Spleen (tissue), 11 donors: ENCODE results near the gene PIGR. TPM values are rescaled to one million over a fixed set of nuclear protein-coding genes. Genes with fewer than 3 reads are reported as not detected.

Experiments
- DNase-seq: peaks from one replicate; pipeline ENCODE4 v3.0.0-alpha.2; 2020
- H3K27ac ChIP-seq, 8 donors: fragments of 200-600 bp; sonication (generic) in 7 of 8; 1 replicate in 4 of 8; 2 replicates in 4 of 8; pipeline versions ENCODE4 v1.5.0 to v1.8.0; 2016 to 2021; ENCODE audit warnings: inconsistent platforms in 4 of 8, mild to moderate bottlenecking in 4 of 8, moderate library complexity in 1 of 8
- H3K27me3 ChIP-seq, 7 donors: fragments of 200-600 bp; sonication (generic) in 6 of 7; replicated peaks in 1 of 7; 1 replicate in 4 of 7; 2 replicates in 3 of 7; pipeline versions ENCODE4 v1.5.0 to v1.8.0; 2016 to 2021; ENCODE audit warnings: inconsistent platforms in 3 of 7, mild to moderate bottlenecking in 1 of 7
- H3K36me3 ChIP-seq, 6 donors: fragments of 200-600 bp; sonication (generic) in 5 of 6; 1 replicate in 4 of 6; 2 replicates in 2 of 6; pipeline versions ENCODE4 v1.5.0 to v1.8.0; 2016 to 2021; ENCODE audit warnings: inconsistent platforms in 2 of 6
- H3K4me1 ChIP-seq, 6 donors: fragments of 200-600 bp; sonication (generic) in 5 of 6; 1 replicate in 3 of 6; 2 replicates in 3 of 6; pipeline versions ENCODE4 v1.5.0 to v1.8.0; 2016 to 2021; ENCODE audit warnings: inconsistent platforms in 3 of 6
- H3K4me3 ChIP-seq, 8 donors: fragments of 200-600 bp; sonication (generic) in 7 of 8; 1 replicate in 4 of 8; 2 replicates in 4 of 8; pipeline versions ENCODE4 v1.5.0 to v1.8.0; 2016 to 2021; ENCODE audit warnings: inconsistent platforms in 4 of 8, mild to moderate bottlenecking in 4 of 8, moderate library complexity in 2 of 8
- H3K9me3 ChIP-seq, 8 donors: fragments of 200-600 bp; sonication (generic) in 7 of 8; 1 replicate in 4 of 8; 2 replicates in 4 of 8; pipeline versions ENCODE4 v1.5.0 to v1.8.0; 2016 to 2021; ENCODE audit warnings: inconsistent platforms in 4 of 8
- CTCF ChIP-seq, 11 experiments: fragments of 200-600 bp in 7 of 11; fragments of 450-650 bp in 4 of 11; sonication (generic) in 4 of 11; IDR thresholded peaks in 8 of 11; conservative IDR thresholded peaks in 3 of 11; 1 replicate in 7 of 11; 2 replicates in 4 of 11; pipeline versions ENCODE4 v1.4.0 to v1.8.0; 2016 to 2021; ENCODE audit warnings: antibody characterized with exemption in 11 of 11, inconsistent platforms in 4 of 11, mild to moderate bottlenecking in 1 of 11
- POLR2A ChIP-seq, 3 donors: fragments of 450-650 bp; IDR thresholded peaks; one replicate each; pipeline ENCODE4 v1.5.1; 2017; ENCODE audit warnings: antibody characterized with exemption in 3 of 3, mild to moderate bottlenecking in 1 of 3
- POLR2AphosphoS5 ChIP-seq, 3 donors: sonication (generic); formaldehyde crosslinking; IDR thresholded peaks; one replicate each; pipeline ENCODE4 v1.5.1; 2017; ENCODE audit warnings: antibody characterized with exemption in 3 of 3
- WGBS, 5 donors: extraction: QIAGEN DNeasy Blood & Tissue Kit in 3 of 5; methylation state at CpG; one replicate each; pipeline versions ENCODE4 v1.1.5 to v1.1.7; 2013 to 2018; 5-methylcytosine and 5-hydroxymethylcytosine counted together
- intact Hi-C: fragments of 100-400 bp; cut with DNase I; formaldehyde crosslinking; loops from one replicate; pipeline ENCODE4 v1.15.0; 2023; ENCODE audit warnings: low total_unique reads
- polyA plus RNA-seq, 3 donors: library from polyadenylated mRNA; stranded (reverse); fragments of 200-250 nt; gene quantifications; one replicate each; pipeline ENCODE4 v1.2.1, GENCODE V29; 2013
- total RNA-seq, 7 donors: library from RNA; depleted of rRNA in 3 of 7; stranded (reverse); fragments of >200 nt in 3 of 7; fragmentation: NEBNext Ultra II Directional in 4 of 7; extraction: Animal tissue kit (Norgen Biotek cat#: 25700) in 4 of 7; gene quantifications; one replicate each; pipeline versions ENCODE4 v1.1.0 to v1.2.1, GENCODE V29; 2016 to 2021
- donor health status: healthy with polysubstance abuse.
- donor health status: DM: no; HTN: no; CAD: no; lungs with moderate emphysema.
- donor health status: DM: no; HTN: no; CAD: no.
- donor health status: Bipolar disorder and iron deficiency.
- donor health status: healthy.
- donor health status: DM: no; HTN: no; CAD: no.
- donor health status: DM: yes; HTN: yes; CAD: no.

Gene PIGR
- total and polyA plus RNA-seq, 10 donors: 0.13 to 1.7 (median 0.89) TPM

GRCh38 chr1:206944703-206945102 is 1.6 kb downstream of the PIGR start:
- H3K27ac ChIP-seq: no peak overlapping the region
- no peaks in the 10 kb centered on the region for H3K27me3 ChIP-seq

GRCh38 chr1:206941766-206942418 is 4.4 kb downstream of the PIGR start:
- DNase-seq: no peak
- intact Hi-C loops: no loop called here
- no peaks in the 10 kb centered on the region for H3K36me3 ChIP-seq
- TF ChIP-seq POLR2A (IDR thresholded peaks at IDR 0.05): no peak
- TF ChIP-seq CTCF (IDR thresholded peaks at IDR 0.05 in 8 of 11, conservative IDR thresholded peaks at IDR 0.05 in 3 of 11): no peak
- TF ChIP-seq POLR2AphosphoS5 (IDR thresholded peaks at IDR 0.05): no peak
- H3K27ac ChIP-seq: no peak overlapping the region
- H3K9me3 ChIP-seq: no peaks in the 10 kb centered on the region
- 68 to 75% (median 72%) methylated on average over 6 of the region's 6 CpGs for WGBS, 5 donors
- H3K27me3 ChIP-seq: no peaks in the 10 kb centered on the region
- peaks cover 0 to 5% (median 0%) of the 10 kb centered on the region in 6 donors for H3K4me1 ChIP-seq
- H3K4me3 ChIP-seq: no peak overlapping the region

More at GRCh38 chr1:206944703-206945102, 1.6 kb downstream of the PIGR start:
- intact Hi-C loops: no loop called here
- no peak for DNase-seq
- H3K4me3 ChIP-seq: no peak overlapping the region
- TF ChIP-seq POLR2A (IDR thresholded peaks at IDR 0.05) (no peak), POLR2AphosphoS5 (IDR thresholded peaks at IDR 0.05) (no peak), CTCF (IDR thresholded peaks at IDR 0.05 in 8 of 11, conservative IDR thresholded peaks at IDR 0.05 in 3 of 11) (no peak)
- no peaks in the 10 kb centered on the region for H3K36me3 ChIP-seq
- H3K9me3 ChIP-seq: peaks cover 0 to 2% (median 0%) of the 10 kb centered on the region in 8 donors
- WGBS, 5 donors: 58 to 72% (median 65%) methylated on average over 5 of the region's 5 CpGs
- peaks cover 0 to 5% (median 0%) of the 10 kb centered on the region in 6 donors for H3K4me1 ChIP-seq

GRCh38 chr1:206940588-206940936 is 5.7 kb downstream of the PIGR start:
- no peak overlapping the region for H3K27ac ChIP-seq
- 85 to 97% (median 92%) methylated on average over 3 of the region's 3 CpGs for WGBS, 5 donors
- H3K4me3 ChIP-seq: no peak overlapping the region
- peaks cover 0 to 2% (median 0%) of the 10 kb centered on the region in 6 donors for H3K4me1 ChIP-seq
- intact Hi-C loops: no loop called here
- DNase-seq: no peak
- no peaks in the 10 kb centered on the region for H3K9me3 ChIP-seq
- H3K36me3 ChIP-seq: no peaks in the 10 kb centered on the region
- no peaks in the 10 kb centered on the region for H3K27me3 ChIP-seq
- TF ChIP-seq POLR2AphosphoS5 (IDR thresholded peaks at IDR 0.05) (no peak), CTCF (IDR thresholded peaks at IDR 0.05 in 8 of 11, conservative IDR thresholded peaks at IDR 0.05 in 3 of 11) (no peak), POLR2A (IDR thresholded peaks at IDR 0.05) (no peak)

- intact Hi-C loops: no loop called here
- H3K36me3 ChIP-seq: no peaks in the 10 kb centered on the region
- H3K4me1 ChIP-seq: peaks cover 0 to 7% (median 0%) of the 10 kb centered on the region in 6 donors
These were observed 6.3 kb downstream of the PIGR start for GRCh38 chr1:206939841-206940587.

More at GRCh38 chr1:206939841-206940587, 6.3 kb downstream of the PIGR start:
- DNase-seq: no peak
- H3K27ac ChIP-seq: no peak overlapping the region
- no peaks in the 10 kb centered on the region for H3K27me3 ChIP-seq
- WGBS, 5 donors: 85 to 92% (median 88%) methylated on average over 9 of the region's 9 CpGs
- H3K9me3 ChIP-seq: no peaks in the 10 kb centered on the region
- no peak overlapping the region for H3K4me3 ChIP-seq
- TF ChIP-seq CTCF (IDR thresholded peaks at IDR 0.05 in 8 of 11, conservative IDR thresholded peaks at IDR 0.05 in 3 of 11): no peak
- TF ChIP-seq POLR2A (IDR thresholded peaks at IDR 0.05): no peak
